Tibial artery (tissue), 4 donors: ENCODE results near the gene FOXD2.

ENCODE experiments used
- DNase-seq, 2 donors: peaks; one replicate each; pipeline ENCODE4 v3.0.0-alpha.2; 2019
- H3K27ac ChIP-seq, 2 donors: fragments of 200-600 bp; sonication (generic) in 1 of 2; 1 replicate in 1 of 2; 2 replicates in 1 of 2; pipeline ENCODE4 v1.5.1; 2018 to 2019; ENCODE audit warnings: mild to moderate bottlenecking in 1 of 2
- H3K27me3 ChIP-seq, 2 donors: fragments of 200-600 bp; sonication (generic) in 1 of 2; one replicate each; pipeline versions ENCODE4 v1.5.1 to v1.6.0; 2016 to 2019
- H3K36me3 ChIP-seq, 3 donors: fragments of 200-600 bp; sonication (generic) in 2 of 3; one replicate each; pipeline ENCODE4 v1.5.1; 2016 to 2019; ENCODE audit warnings: mild to moderate bottlenecking in 2 of 3
- H3K4me1 ChIP-seq, 4 donors: fragments of 200-600 bp; sonication (generic) in 2 of 4; 1 replicate in 3 of 4; 2 replicates in 1 of 4; pipeline ENCODE4 v1.5.1; 2016 to 2019
- H3K4me3 ChIP-seq, 2 donors: fragments of 200-600 bp; sonication (generic) in 1 of 2; 1 replicate in 1 of 2; 2 replicates in 1 of 2; pipeline ENCODE4 v1.5.1; 2018 to 2019; ENCODE audit warnings: mild to moderate bottlenecking in 2 of 2
- H3K9me3 ChIP-seq, 3 donors: fragments of 200-600 bp; sonication (generic) in 1 of 3; one replicate each; pipeline ENCODE4 v1.5.1; 2016 to 2019
- CTCF ChIP-seq, 2 experiments: fragments of 200-600 bp in 1 of 2; fragments of 450-650 bp in 1 of 2; IDR thresholded peaks; one replicate each; pipeline ENCODE4 v1.5.1; 2017 to 2019; ENCODE audit warnings: antibody characterized with exemption in 2 of 2, mild to moderate bottlenecking in 1 of 2, moderate library complexity in 1 of 2
- intact Hi-C: fragments of 100-400 bp; cut with DNase I; formaldehyde crosslinking; loops from one replicate; pipeline ENCODE4 v1.15.0; 2023; ENCODE audit warnings: low total_unique reads

The FOXD2 gene

DNA sequence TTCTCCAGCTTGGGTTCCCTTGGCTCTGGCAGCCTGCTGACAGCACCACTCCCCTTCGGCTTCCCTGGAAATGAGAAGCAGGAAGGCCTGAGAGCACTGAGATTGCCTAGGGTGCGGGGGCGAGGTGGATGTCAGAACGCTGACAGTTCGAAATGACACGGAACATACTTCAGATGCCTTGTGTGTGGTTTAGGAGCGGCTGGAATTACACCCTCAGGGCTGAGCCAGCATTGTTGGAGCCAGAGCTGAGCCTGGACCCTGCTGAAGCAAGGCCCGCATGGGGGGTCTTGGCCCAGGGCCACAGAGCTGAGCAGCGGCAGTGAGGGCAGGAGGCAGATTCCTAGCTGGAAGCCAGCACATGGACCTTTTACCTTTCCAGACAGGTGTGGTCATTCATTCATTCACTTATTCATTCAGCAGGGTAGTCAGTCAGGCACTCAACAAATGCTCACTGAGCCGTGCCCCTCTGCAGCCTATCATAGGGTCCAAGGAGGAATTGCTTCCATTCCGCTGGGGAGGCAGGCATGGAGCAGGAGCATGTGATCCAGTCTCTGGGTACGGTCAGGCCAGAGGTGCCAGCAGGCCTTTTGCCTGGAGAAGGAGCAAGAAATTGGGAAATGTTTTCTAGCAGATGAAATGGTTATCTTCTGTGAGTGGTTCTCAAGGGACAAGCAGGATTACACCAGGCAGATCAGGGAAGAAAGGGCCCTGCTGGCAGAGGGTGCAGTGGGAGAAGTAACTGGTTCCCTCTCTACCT, 28.4 kb upstream of the FOXD2 start:
- intact Hi-C loops = no loop called here
- no peaks in the 10 kb centered on the region for H3K36me3 ChIP-seq
- H3K4me1 ChIP-seq = no peaks in the 10 kb centered on the region
- no peak overlapping the region for H3K27ac ChIP-seq
- no peak for TF ChIP-seq CTCF (IDR thresholded peaks at IDR 0.05)
- DNase-seq = peak in 1 of 2 donors; percentile 38
- H3K9me3 ChIP-seq = no peaks in the 10 kb centered on the region
- H3K27me3 ChIP-seq = peaks cover 0 to 4% of the 10 kb centered on the region in 2 donors
- H3K4me3 ChIP-seq = no peak overlapping the region

DNA sequence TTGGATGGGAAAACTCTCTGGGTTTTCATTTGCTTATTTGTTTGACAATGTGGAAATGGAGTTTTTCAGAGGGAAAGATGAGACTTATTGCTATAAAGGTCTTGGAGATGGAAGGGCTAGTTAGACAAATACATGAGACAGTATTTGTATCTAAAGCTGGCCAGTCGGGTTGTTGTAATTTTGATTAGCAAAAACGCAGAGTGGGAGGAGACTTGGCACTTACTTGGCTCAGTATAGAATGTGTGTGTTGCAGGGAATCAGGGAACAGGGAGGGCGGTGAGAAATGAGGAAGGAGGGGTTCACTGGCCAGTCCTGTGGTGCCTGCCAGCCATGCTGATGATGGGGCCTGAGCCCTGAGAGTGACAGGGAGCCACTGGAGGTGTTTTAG, 27.8 kb upstream of the FOXD2 start:
- Histone ChIP-seq H3K27ac (no peak overlapping the region), H3K4me1 (no peaks in the 10 kb centered on the region), H3K36me3 (no peaks in the 10 kb centered on the region), H3K27me3 (peaks cover 0 to 9% of the 10 kb centered on the region in 2 donors), H3K9me3 (no peaks in the 10 kb centered on the region), H3K4me3 (no peak overlapping the region)
- no peak for DNase-seq
- no peak for TF ChIP-seq CTCF (IDR thresholded peaks at IDR 0.05)
- intact Hi-C loops = no loop called here

GRCh38 chr1:47411436-47411835, 26.4 kb upstream of the FOXD2 start:
- TF ChIP-seq CTCF (IDR thresholded peaks at IDR 0.05) = no peak
- no peak overlapping the region for H3K27ac ChIP-seq
- DNase-seq = no peak
- H3K36me3 ChIP-seq = no peaks in the 10 kb centered on the region
- peaks cover 0 to 21% of the 10 kb centered on the region in 2 donors for H3K27me3 ChIP-seq
- no peaks in the 10 kb centered on the region for H3K9me3 ChIP-seq
- intact Hi-C loops = no loop called here
- peaks cover 0 to under 1% (median under 1%) of the 10 kb centered on the region in 4 donors for H3K4me1 ChIP-seq
- no peak overlapping the region for H3K4me3 ChIP-seq

- H3K27ac ChIP-seq = no peak overlapping the region
- H3K36me3 ChIP-seq = no peaks in the 10 kb centered on the region
- intact Hi-C loops = no loop called here
- TF ChIP-seq CTCF (IDR thresholded peaks at IDR 0.05) = no peak
- peaks cover 0 to 7% (median 4%) of the 10 kb centered on the region in 4 donors for H3K4me1 ChIP-seq
- no peaks in the 10 kb centered on the region for H3K9me3 ChIP-seq
- H3K27me3 ChIP-seq = peaks cover 0 to 31% of the 10 kb centered on the region in 2 donors
- DNase-seq = no peak
- no peak overlapping the region for H3K4me3 ChIP-seq
Observed at GRCh38 chr1:47412437-47412836, 25.4 kb upstream of the FOXD2 start.

- Histone ChIP-seq H3K36me3 (no peaks in the 10 kb centered on the region), H3K9me3 (no peaks in the 10 kb centered on the region), H3K4me3 (peak within 1 kb of the TSS in 1 of 2 donors; percentile 36), H3K27ac (no peak within 1 kb of the TSS), H3K27me3 (peaks cover 0 to 48% of the 10 kb centered on the region in 2 donors), H3K4me1 (peaks cover 0 to 7% (median 4%) of the 10 kb centered on the region in 4 donors)
- DNase-seq = no peak
- intact Hi-C loops = no loop called here
- TF ChIP-seq CTCF (IDR thresholded peaks at IDR 0.05) = no peak
Observed at GRCh38 chr1:47415728-47416318, 22.0 kb upstream of the FOXD2 start, which contains the start of gene FOXE3. Gene FOXE3, plus strand, starts transcription at chr1:47416285. Its CDS starts 31 bp downstream, at chr1:47416316.
